HL-60 (cell line): ENCODE results near the gene TRIO.

ENCODE experiments used
- DNase-seq, 2 experiments: peaks; one replicate each; pipeline ENCODE4 v3.0.0-alpha.2; 2010 to 2020; ENCODE audit warnings: low read depth in 1 of 2, low spot score in 1 of 2
- H3K27ac ChIP-seq: fragments of 250-450 bp; sonication (Bioruptor Pico); replicated peaks from 2 replicates; pipeline ENCODE4 v1.5.1; 2020; ENCODE audit warnings: mild to moderate bottlenecking, moderate library complexity
- H3K27me3 ChIP-seq: fragments of 250-450 bp; sonication (Bioruptor Pico); 2 replicates; pipeline ENCODE4 v1.5.1; 2021; ENCODE audit warnings: mild to moderate bottlenecking, moderate library complexity; ENCODE audit not compliant: insufficient read depth, poor library complexity, severe bottlenecking
- H3K4me3 ChIP-seq: replicated peaks from 2 replicates; pipeline ENCODE4 v1.5.1; 2011; ENCODE audit warnings: mild to moderate bottlenecking, control low read depth, low read length; ENCODE audit not compliant: insufficient read depth
- CTCF ChIP-seq: IDR thresholded peaks from one replicate; pipeline ENCODE4 v1.5.1; 2011; ENCODE audit warnings: low read length, control low read depth, inconsistent platforms; ENCODE audit not compliant: insufficient read depth
- GABPA ChIP-seq: IDR thresholded peaks from 2 replicates; pipeline ENCODE4 v1.6.1; 2012; ENCODE audit warnings: low read depth
- POLR2AphosphoS5 ChIP-seq: IDR thresholded peaks from 2 replicates; pipeline ENCODE4 v1.6.1; 2012; ENCODE audit warnings: low read depth
- REST ChIP-seq: IDR thresholded peaks from 2 replicates; pipeline ENCODE4 v1.6.1; 2012; ENCODE audit warnings: low read depth; ENCODE audit not compliant: insufficient replicate concordance
- SPI1 ChIP-seq: IDR thresholded peaks from 2 replicates; pipeline ENCODE4 v1.6.1; 2012; ENCODE audit warnings: low read depth, mild to moderate bottlenecking, borderline replicate concordance

Gene TRIO

GRCh38 chr5:14222206-14222605 is 79.1 kb downstream of the TRIO start:
- no peaks in the 10 kb centered on the region for H3K27me3 ChIP-seq
- no peak overlapping the region for H3K4me3 ChIP-seq
- TF ChIP-seq CTCF (no peak), SPI1 (no peak), REST (no peak), GABPA (no peak), POLR2AphosphoS5 (no peak)
- no peak for DNase-seq
- H3K27ac ChIP-seq, result no peak overlapping the region

- DNase-seq, result no peak
- no peak for TF ChIP-seq CTCF
- TF ChIP-seq POLR2AphosphoS5, result no peak
- no peak for TF ChIP-seq REST
- TF ChIP-seq GABPA, result no peak
- TF ChIP-seq SPI1, result no peak
- H3K27me3 ChIP-seq, result no peaks in the 10 kb centered on the region
- no peak overlapping the region for H3K27ac ChIP-seq
- H3K4me3 ChIP-seq, result no peak overlapping the region
These were observed 80.2 kb downstream of the TRIO start for GRCh38 chr5:14223372-14223771.

- DNase-seq, result no peak
- Histone ChIP-seq H3K4me3 (no peak overlapping the region), H3K27me3 (no peaks in the 10 kb centered on the region), H3K27ac (no peak overlapping the region)
- TF ChIP-seq REST (no peak), POLR2AphosphoS5 (no peak), GABPA (no peak), SPI1 (no peak)
These were observed 82.2 kb downstream of the TRIO start for GRCh38 chr5:14225173-14225834.

GRCh38 chr5:14226149-14226548 is 83.0 kb downstream of the TRIO start:
- no peak for DNase-seq
- no peaks in the 10 kb centered on the region for H3K27me3 ChIP-seq
- TF ChIP-seq POLR2AphosphoS5, result no peak
- no peak for TF ChIP-seq CTCF
- TF ChIP-seq SPI1, result no peak
- TF ChIP-seq GABPA, result no peak
- TF ChIP-seq REST, result no peak
- H3K27ac ChIP-seq, result no peak overlapping the region
- no peak overlapping the region for H3K4me3 ChIP-seq
